Measurements from ENCODE around the gene EDEM3. TPM values are rescaled to one million over a fixed set of nuclear protein-coding genes. Genes with fewer than 3 reads are reported as not detected.

The EDEM3 gene
- polyA plus RNA-seq, 1 donor: 37.4 TPM

- H3K27me3 ChIP-seq (ENCODE audit: control insufficient read depth, insufficient read depth, low read length): no peaks in the 10 kb centered on the region
These were observed 96.6 kb downstream of the EDEM3 start for GRCh38 chr1:184658055-184658454.

GRCh38 chr1:184656221-184656620 is 98.4 kb downstream of the EDEM3 start:
- DNase-seq: no peak
- H3K4me3 ChIP-seq (ENCODE audit: low read length): no peak overlapping the region
- no peak overlapping the region for H3K27ac ChIP-seq (ENCODE audit: low read length)
- no peaks in the 10 kb centered on the region for H3K4me1 ChIP-seq (ENCODE audit: control insufficient read depth, insufficient read depth, low read length)
- H3K36me3 ChIP-seq (ENCODE audit: control insufficient read depth, insufficient read depth, low read length): no peaks in the 10 kb centered on the region
- WGBS (ENCODE audit: insufficient coverage, low lambda C conversion rate): 86% methylated on average over 1 of the region's 2 CpGs
- H3K27me3 ChIP-seq (ENCODE audit: control insufficient read depth, insufficient read depth, low read length): no peaks in the 10 kb centered on the region
- no peaks in the 10 kb centered on the region for H3K9me3 ChIP-seq (ENCODE audit: control insufficient read depth, low read depth, low read length)

More at GRCh38 chr1:184658055-184658454, 96.6 kb downstream of the EDEM3 start:
- Histone ChIP-seq H3K9me3 (ENCODE audit: control insufficient read depth, low read depth, low read length) (no peaks in the 10 kb centered on the region), H3K4me1 (ENCODE audit: control insufficient read depth, insufficient read depth, low read length) (no peaks in the 10 kb centered on the region), H3K36me3 (ENCODE audit: control insufficient read depth, insufficient read depth, low read length) (no peaks in the 10 kb centered on the region), H3K27ac (ENCODE audit: low read length) (no peak overlapping the region), H3K4me3 (ENCODE audit: low read length) (no peak overlapping the region)
- DNase-seq: no peak
- no CpG with 5 or more reads among the region's 2 CpGs for WGBS (ENCODE audit: insufficient coverage, low lambda C conversion rate)

- H3K9me3 ChIP-seq (ENCODE audit: control insufficient read depth, low read depth, low read length): no peaks in the 10 kb centered on the region
- H3K4me3 ChIP-seq (ENCODE audit: low read length): no peak overlapping the region
- H3K4me1 ChIP-seq (ENCODE audit: control insufficient read depth, insufficient read depth, low read length): no peaks in the 10 kb centered on the region
- DNase-seq: no peak
- no peaks in the 10 kb centered on the region for H3K27me3 ChIP-seq (ENCODE audit: control insufficient read depth, insufficient read depth, low read length)
- H3K36me3 ChIP-seq (ENCODE audit: control insufficient read depth, insufficient read depth, low read length): no peaks in the 10 kb centered on the region
- H3K27ac ChIP-seq (ENCODE audit: low read length): no peak overlapping the region
These were observed 99.5 kb downstream of the EDEM3 start for GRCh38 chr1:184655185-184655584.

- Histone ChIP-seq H3K27me3 (ENCODE audit: control insufficient read depth, insufficient read depth, low read length) (no peaks in the 10 kb centered on the region), H3K27ac (ENCODE audit: low read length) (no peak overlapping the region), H3K36me3 (ENCODE audit: control insufficient read depth, insufficient read depth, low read length) (no peaks in the 10 kb centered on the region), H3K9me3 (ENCODE audit: control insufficient read depth, low read depth, low read length) (no peaks in the 10 kb centered on the region), H3K4me3 (ENCODE audit: low read length) (no peak overlapping the region), H3K4me1 (ENCODE audit: control insufficient read depth, insufficient read depth, low read length) (no peaks in the 10 kb centered on the region)
- no CpG with 5 or more reads among the region's 5 CpGs for WGBS (ENCODE audit: insufficient coverage, low lambda C conversion rate)
- DNase-seq: no peak
These were observed 104.3 kb downstream of the EDEM3 start for GRCh38 chr1:184650177-184650866.

GRCh38 chr1:184649451-184649888 is 105.2 kb downstream of the EDEM3 start:
- Histone ChIP-seq H3K4me1 (ENCODE audit: control insufficient read depth, insufficient read depth, low read length) (no peaks in the 10 kb centered on the region), H3K27me3 (ENCODE audit: control insufficient read depth, insufficient read depth, low read length) (no peaks in the 10 kb centered on the region), H3K4me3 (ENCODE audit: low read length) (no peak overlapping the region), H3K9me3 (ENCODE audit: control insufficient read depth, low read depth, low read length) (no peaks in the 10 kb centered on the region), H3K27ac (ENCODE audit: low read length) (no peak overlapping the region), H3K36me3 (ENCODE audit: control insufficient read depth, insufficient read depth, low read length) (no peaks in the 10 kb centered on the region)
- DNase-seq: no peak
- no CpG with 5 or more reads among the region's 7 CpGs for WGBS (ENCODE audit: insufficient coverage, low lambda C conversion rate)

- no peaks in the 10 kb centered on the region for H3K27me3 ChIP-seq (ENCODE audit: control insufficient read depth, insufficient read depth, low read length)
- no peak overlapping the region for H3K27ac ChIP-seq (ENCODE audit: low read length)
- no peaks in the 10 kb centered on the region for H3K36me3 ChIP-seq (ENCODE audit: control insufficient read depth, insufficient read depth, low read length)
- no CpG with 5 or more reads among the region's 6 CpGs for WGBS (ENCODE audit: insufficient coverage, low lambda C conversion rate)
- no peak for DNase-seq
- no peaks in the 10 kb centered on the region for H3K9me3 ChIP-seq (ENCODE audit: control insufficient read depth, low read depth, low read length)
- H3K4me1 ChIP-seq (ENCODE audit: control insufficient read depth, insufficient read depth, low read length): no peaks in the 10 kb centered on the region
- H3K4me3 ChIP-seq (ENCODE audit: low read length): no peak overlapping the region
These were observed 105.8 kb downstream of the EDEM3 start for GRCh38 chr1:184648856-184649201.

GRCh38 chr1:184648160-184648855 is 106.3 kb downstream of the EDEM3 start:
- Histone ChIP-seq H3K36me3 (ENCODE audit: control insufficient read depth, insufficient read depth, low read length) (no peaks in the 10 kb centered on the region), H3K27me3 (ENCODE audit: control insufficient read depth, insufficient read depth, low read length) (no peaks in the 10 kb centered on the region), H3K4me1 (ENCODE audit: control insufficient read depth, insufficient read depth, low read length) (no peaks in the 10 kb centered on the region), H3K27ac (ENCODE audit: low read length) (no peak overlapping the region), H3K4me3 (ENCODE audit: low read length) (no peak overlapping the region), H3K9me3 (ENCODE audit: control insufficient read depth, low read depth, low read length) (no peaks in the 10 kb centered on the region)
- no CpG with 5 or more reads among the region's 4 CpGs for WGBS (ENCODE audit: insufficient coverage, low lambda C conversion rate)
- no peak for DNase-seq

GRCh38 chr1:184647471-184647870 is 107.2 kb downstream of the EDEM3 start:
- no CpG with 5 or more reads among the region's 4 CpGs for WGBS (ENCODE audit: insufficient coverage, low lambda C conversion rate)
- no peaks in the 10 kb centered on the region for H3K27me3 ChIP-seq (ENCODE audit: control insufficient read depth, insufficient read depth, low read length)
- no peak overlapping the region for H3K27ac ChIP-seq (ENCODE audit: low read length)
- no peaks in the 10 kb centered on the region for H3K36me3 ChIP-seq (ENCODE audit: control insufficient read depth, insufficient read depth, low read length)
- no peak for DNase-seq
- no peaks in the 10 kb centered on the region for H3K4me1 ChIP-seq (ENCODE audit: control insufficient read depth, insufficient read depth, low read length)
- no peak overlapping the region for H3K4me3 ChIP-seq (ENCODE audit: low read length)
- H3K9me3 ChIP-seq (ENCODE audit: control insufficient read depth, low read depth, low read length): no peaks in the 10 kb centered on the region

GRCh38 chr1:184646824-184647223 is 107.8 kb downstream of the EDEM3 start:
- Histone ChIP-seq H3K36me3 (ENCODE audit: control insufficient read depth, insufficient read depth, low read length) (no peaks in the 10 kb centered on the region), H3K4me3 (ENCODE audit: low read length) (no peak overlapping the region), H3K27me3 (ENCODE audit: control insufficient read depth, insufficient read depth, low read length) (no peaks in the 10 kb centered on the region), H3K4me1 (ENCODE audit: control insufficient read depth, insufficient read depth, low read length) (no peaks in the 10 kb centered on the region), H3K9me3 (ENCODE audit: control insufficient read depth, low read depth, low read length) (peaks cover 1% of the 10 kb centered on the region), H3K27ac (ENCODE audit: low read length) (no peak overlapping the region)
- WGBS (ENCODE audit: insufficient coverage, low lambda C conversion rate): no CpG with 5 or more reads among the region's 3 CpGs
- DNase-seq: no peak

- no peaks in the 10 kb centered on the region for H3K4me1 ChIP-seq (ENCODE audit: control insufficient read depth, insufficient read depth, low read length)
- WGBS (ENCODE audit: insufficient coverage, low lambda C conversion rate): no CpG with 5 or more reads among the region's 3 CpGs
- no peak overlapping the region for H3K27ac ChIP-seq (ENCODE audit: low read length)
- no peak for DNase-seq
- no peak overlapping the region for H3K4me3 ChIP-seq (ENCODE audit: low read length)
- peaks cover 2% of the 10 kb centered on the region for H3K9me3 ChIP-seq (ENCODE audit: control insufficient read depth, low read depth, low read length)
- no peaks in the 10 kb centered on the region for H3K27me3 ChIP-seq (ENCODE audit: control insufficient read depth, insufficient read depth, low read length)
- no peaks in the 10 kb centered on the region for H3K36me3 ChIP-seq (ENCODE audit: control insufficient read depth, insufficient read depth, low read length)
These were observed 108.4 kb downstream of the EDEM3 start for GRCh38 chr1:184646178-184646701.
